Measurements from ENCODE around the gene CEL. TPM values are rescaled to one million over a fixed set of nuclear protein-coding genes. Genes with fewer than 3 reads are reported as not detected.

Gene CEL
- total RNA-seq, 2 experiments from 2014 or later: 2.9 to 3.0 TPM

GRCh38 chr9:133098871-133099270, 37.1 kb downstream of the CEL start:
- H3K27me3 Mint-ChIP-seq: no peaks in the 10 kb centered on the region
- DNase-seq: no peak
- ChIA-PET POLR2A (interaction anchor here (1.1 to 1.3 kb wide), 3 partner anchors 40 to 48 kb away, joined by 3 to 4 read pairs (median 3); no protein-coding TSS in a partner anchor), CTCF (interaction anchor here (0.8 to 1.2 kb wide), 2 partner anchors 47 to 50 kb away, joined by 3 to 4 read pairs; no protein-coding TSS in a partner anchor)
- H3K36me3 Mint-ChIP-seq (ENCODE audit: low read depth): peaks cover 61% of the 10 kb centered on the region
- no peak for TF ChIP-seq CTCF (IDR thresholded peaks at IDR 0.05)
- no peak overlapping the region for H3K27ac Mint-ChIP-seq
- H3K9me3 Mint-ChIP-seq: peaks cover 18% of the 10 kb centered on the region
- ATAC-seq: no peak
- intact Hi-C loops (cut with micrococcal nuclease): no loop called here
- H3K4me1 Mint-ChIP-seq (ENCODE audit: low read depth): no peaks in the 10 kb centered on the region
- H3K4me3 Mint-ChIP-seq: no peak overlapping the region

GRCh38 chr9:133099726-133100505, 38.1 kb downstream of the CEL start:
- no peak overlapping the region for H3K27ac Mint-ChIP-seq
- no peaks in the 10 kb centered on the region for H3K27me3 Mint-ChIP-seq
- peaks cover 64% of the 10 kb centered on the region for H3K36me3 Mint-ChIP-seq (ENCODE audit: low read depth)
- H3K4me1 Mint-ChIP-seq (ENCODE audit: low read depth): no peaks in the 10 kb centered on the region
- H3K4me3 Mint-ChIP-seq: no peak overlapping the region
- intact Hi-C loops (cut with micrococcal nuclease): no loop called here
- ChIA-PET POLR2A (interaction anchor here (1.1 to 1.3 kb wide), 3 partner anchors 41 to 47 kb away, joined by 3 to 4 read pairs (median 4); no protein-coding TSS in a partner anchor), CTCF (interaction anchor here (0.8 kb wide), 1 partner anchor 49 kb away, joined by 3 read pairs; no protein-coding TSS in a partner anchor)
- peaks cover 18% of the 10 kb centered on the region for H3K9me3 Mint-ChIP-seq
- TF ChIP-seq CTCF (IDR thresholded peaks at IDR 0.05): no peak
- ATAC-seq (no peak), DNase-seq (no peak)

- intact Hi-C loops (cut with micrococcal nuclease): no loop called here
- TF ChIP-seq CTCF (IDR thresholded peaks at IDR 0.05): no peak
- Mint-ChIP-seq H3K36me3 (ENCODE audit: low read depth) (peaks cover 66% of the 10 kb centered on the region), H3K27me3 (no peaks in the 10 kb centered on the region), H3K9me3 (peaks cover 16% of the 10 kb centered on the region), H3K4me3 (no peak overlapping the region), H3K27ac (no peak overlapping the region), H3K4me1 (ENCODE audit: low read depth) (no peaks in the 10 kb centered on the region)
- DNase-seq (no peak), ATAC-seq (no peak)
- POLR2A ChIA-PET: interaction anchor here (1.1 to 1.9 kb wide), 2 partner anchors 44 to 48 kb away, joined by 4 read pairs; no protein-coding TSS in a partner anchor
- CTCF ChIA-PET: interaction anchor here (1.8 to 22.4 kb wide), 2 partner anchors 45 to 79 kb away, joined by 7 to 376 read pairs; no protein-coding TSS in a partner anchor
Measured at GRCh38 chr9:133100506-133101355, 39.0 kb downstream of the CEL start.

GRCh38 chr9:133101356-133102189, 39.8 kb downstream of the CEL start:
- TF ChIP-seq CTCF (IDR thresholded peaks at IDR 0.05): no peak
- ChIA-PET CTCF (interaction anchor here (1.2 to 22.4 kb wide), 7 partner anchors 11 to 80 kb away, joined by 3 to 376 read pairs (median 5); no protein-coding TSS in a partner anchor), POLR2A (interaction anchor here (1.5 to 1.9 kb wide), 2 partner anchors 43 to 47 kb away, joined by 4 to 6 read pairs; no protein-coding TSS in a partner anchor)
- Mint-ChIP-seq H3K27me3 (no peaks in the 10 kb centered on the region), H3K9me3 (peaks cover 8% of the 10 kb centered on the region), H3K27ac (no peak overlapping the region), H3K4me3 (no peak overlapping the region), H3K4me1 (ENCODE audit: low read depth) (no peaks in the 10 kb centered on the region), H3K36me3 (ENCODE audit: low read depth) (peaks cover 61% of the 10 kb centered on the region)
- no peak for DNase-seq
- intact Hi-C loops (cut with micrococcal nuclease): loop anchor here (2.0 kb wide), 1 partner anchor 45 kb away; no protein-coding TSS in a partner anchor
- ATAC-seq: no peak

All from activated CD8-positive, alpha-beta T cell treated with anti-CD3 and anti-CD28 coated beads for 36 hours (primary cell).